ENCODE measurements around the gene LPA.
"Not testable (repeated sequence)": the region's sequence is repeated elsewhere in the genome, so short reads cannot be mapped to it uniquely, and the experiment has no call there.

LPA gene, protein sequence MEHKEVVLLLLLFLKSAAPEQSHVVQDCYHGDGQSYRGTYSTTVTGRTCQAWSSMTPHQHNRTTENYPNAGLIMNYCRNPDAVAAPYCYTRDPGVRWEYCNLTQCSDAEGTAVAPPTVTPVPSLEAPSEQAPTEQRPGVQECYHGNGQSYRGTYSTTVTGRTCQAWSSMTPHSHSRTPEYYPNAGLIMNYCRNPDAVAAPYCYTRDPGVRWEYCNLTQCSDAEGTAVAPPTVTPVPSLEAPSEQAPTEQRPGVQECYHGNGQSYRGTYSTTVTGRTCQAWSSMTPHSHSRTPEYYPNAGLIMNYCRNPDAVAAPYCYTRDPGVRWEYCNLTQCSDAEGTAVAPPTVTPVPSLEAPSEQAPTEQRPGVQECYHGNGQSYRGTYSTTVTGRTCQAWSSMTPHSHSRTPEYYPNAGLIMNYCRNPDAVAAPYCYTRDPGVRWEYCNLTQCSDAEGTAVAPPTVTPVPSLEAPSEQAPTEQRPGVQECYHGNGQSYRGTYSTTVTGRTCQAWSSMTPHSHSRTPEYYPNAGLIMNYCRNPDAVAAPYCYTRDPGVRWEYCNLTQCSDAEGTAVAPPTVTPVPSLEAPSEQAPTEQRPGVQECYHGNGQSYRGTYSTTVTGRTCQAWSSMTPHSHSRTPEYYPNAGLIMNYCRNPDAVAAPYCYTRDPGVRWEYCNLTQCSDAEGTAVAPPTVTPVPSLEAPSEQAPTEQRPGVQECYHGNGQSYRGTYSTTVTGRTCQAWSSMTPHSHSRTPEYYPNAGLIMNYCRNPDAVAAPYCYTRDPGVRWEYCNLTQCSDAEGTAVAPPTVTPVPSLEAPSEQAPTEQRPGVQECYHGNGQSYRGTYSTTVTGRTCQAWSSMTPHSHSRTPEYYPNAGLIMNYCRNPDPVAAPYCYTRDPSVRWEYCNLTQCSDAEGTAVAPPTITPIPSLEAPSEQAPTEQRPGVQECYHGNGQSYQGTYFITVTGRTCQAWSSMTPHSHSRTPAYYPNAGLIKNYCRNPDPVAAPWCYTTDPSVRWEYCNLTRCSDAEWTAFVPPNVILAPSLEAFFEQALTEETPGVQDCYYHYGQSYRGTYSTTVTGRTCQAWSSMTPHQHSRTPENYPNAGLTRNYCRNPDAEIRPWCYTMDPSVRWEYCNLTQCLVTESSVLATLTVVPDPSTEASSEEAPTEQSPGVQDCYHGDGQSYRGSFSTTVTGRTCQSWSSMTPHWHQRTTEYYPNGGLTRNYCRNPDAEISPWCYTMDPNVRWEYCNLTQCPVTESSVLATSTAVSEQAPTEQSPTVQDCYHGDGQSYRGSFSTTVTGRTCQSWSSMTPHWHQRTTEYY (N-terminal part only)

DNA sequence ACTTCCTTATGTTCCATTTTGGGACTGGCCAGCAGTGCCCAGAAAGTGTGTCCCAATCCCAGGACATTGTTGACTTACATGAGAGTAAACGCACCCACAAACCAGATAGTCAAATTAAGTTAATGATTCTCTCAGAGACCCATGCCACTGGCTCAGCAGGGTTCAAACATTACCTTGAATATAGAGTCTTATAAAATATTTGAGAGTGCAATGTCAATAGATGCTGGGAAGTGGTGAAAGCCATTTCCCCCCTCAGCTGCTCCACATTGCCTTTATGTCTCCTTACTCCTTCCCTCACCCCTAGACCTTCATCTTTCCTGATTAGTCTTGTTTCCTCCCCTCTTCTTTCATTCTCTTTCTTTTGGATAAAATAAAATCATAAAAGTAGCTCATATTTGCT, at the start of gene LPA:
Gene LPA, minus strand, starts transcription at position 78 of the 400 bp plus-strand sequence. Its CDS starts 61 bp downstream, at position 17.
- DNase-seq (ENCODE audit: extremely low read depth, low read depth); H3K4me3 ChIP-seq (replicated peaks; ENCODE audit: low read depth, low read length): not testable (repeated sequence)

DNA sequence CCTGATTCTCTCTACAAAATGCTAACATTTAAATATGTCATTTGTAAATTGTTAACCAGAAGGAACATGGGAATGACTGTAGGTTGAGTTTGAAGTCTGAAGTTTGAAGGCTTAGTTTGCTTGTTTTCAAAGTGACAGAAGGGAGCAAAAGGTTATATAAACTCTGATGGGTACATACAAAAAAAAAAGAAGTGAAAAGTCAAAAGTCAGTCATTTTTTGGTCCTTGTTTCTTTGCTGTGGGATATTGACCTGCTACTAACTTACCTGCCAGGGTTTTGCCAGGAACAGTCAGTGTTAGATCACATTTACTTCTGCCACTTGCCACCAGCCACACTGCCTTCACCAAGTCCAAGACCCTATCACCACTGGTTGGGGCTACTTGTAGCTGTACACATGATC, 44.9 kb upstream of the LPA start:
- not testable (repeated sequence) for DNase-seq (ENCODE audit: extremely low read depth, low read depth)

DNA sequence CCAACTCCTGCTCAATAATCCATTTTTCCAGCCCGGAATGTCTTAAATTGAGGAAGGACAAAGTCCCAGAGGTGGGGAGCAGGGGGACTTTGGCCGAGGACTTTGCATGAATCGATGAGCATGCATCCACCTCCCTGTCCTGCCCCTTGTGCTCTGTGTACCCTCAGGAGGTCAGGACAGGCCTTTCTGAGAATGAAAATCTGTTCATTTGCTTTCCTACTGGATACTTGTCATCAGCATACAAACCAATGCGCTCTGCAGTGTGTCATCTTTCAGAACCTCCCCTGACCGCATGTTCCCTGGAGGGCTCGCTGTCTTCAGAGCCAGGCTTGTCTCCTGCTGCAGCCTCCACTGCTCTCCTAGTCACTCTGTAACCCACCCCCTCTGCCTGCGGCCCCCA, 40.6 kb upstream of the LPA start:
- not testable (repeated sequence) for DNase-seq (ENCODE audit: extremely low read depth, low read depth); H3K4me3 ChIP-seq (replicated peaks; ENCODE audit: low read depth, low read length)

More for the DNA sequence above, 44.9 kb upstream of the LPA start:
- not testable (repeated sequence) for H3K4me3 ChIP-seq (replicated peaks; ENCODE audit: low read depth, low read length)

DNA sequence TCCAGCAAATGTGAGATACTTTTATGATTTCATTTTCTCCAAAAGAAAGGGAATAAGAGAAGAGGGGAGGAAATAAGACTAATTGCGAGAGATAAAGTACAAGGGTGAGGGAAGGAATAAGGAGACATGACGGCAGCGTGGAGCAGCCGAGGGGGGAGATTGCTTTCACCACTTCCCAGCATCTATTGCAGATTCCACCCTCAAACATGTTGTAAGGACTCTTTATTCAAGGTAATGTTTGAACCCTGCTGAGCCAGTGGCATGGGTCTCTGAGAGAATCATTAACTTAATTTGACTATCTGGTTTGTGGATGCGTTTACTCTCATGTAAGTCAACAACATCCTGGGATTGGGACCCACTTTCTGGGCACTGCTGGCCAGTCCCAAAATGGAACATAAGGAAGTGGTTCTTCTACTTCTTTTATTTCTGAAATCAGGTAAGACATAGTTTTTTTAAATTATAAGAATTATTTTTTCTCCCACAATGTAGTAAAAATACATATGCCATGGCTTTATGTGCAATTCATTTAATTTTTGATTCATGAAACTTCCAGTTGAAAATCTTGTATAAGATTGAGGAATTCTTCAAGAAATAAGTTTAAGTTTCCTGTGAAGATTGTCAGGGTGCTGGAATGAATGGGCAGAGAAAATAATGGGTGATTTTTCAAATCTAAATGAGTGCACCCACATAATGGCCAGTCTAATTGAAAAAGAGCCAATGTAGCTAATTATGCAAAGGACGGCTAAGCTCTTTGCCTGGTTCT, 38.0 kb upstream of the LPA start, which contains the start of gene PLG:
Gene PLG, plus strand, starts transcription at position 327 of the 763 bp plus-strand sequence. Its CDS starts 61 bp downstream, at position 388.
- H3K4me3 ChIP-seq (replicated peaks; ENCODE audit: low read depth, low read length); DNase-seq (ENCODE audit: extremely low read depth, low read depth): not testable (repeated sequence)

DNA sequence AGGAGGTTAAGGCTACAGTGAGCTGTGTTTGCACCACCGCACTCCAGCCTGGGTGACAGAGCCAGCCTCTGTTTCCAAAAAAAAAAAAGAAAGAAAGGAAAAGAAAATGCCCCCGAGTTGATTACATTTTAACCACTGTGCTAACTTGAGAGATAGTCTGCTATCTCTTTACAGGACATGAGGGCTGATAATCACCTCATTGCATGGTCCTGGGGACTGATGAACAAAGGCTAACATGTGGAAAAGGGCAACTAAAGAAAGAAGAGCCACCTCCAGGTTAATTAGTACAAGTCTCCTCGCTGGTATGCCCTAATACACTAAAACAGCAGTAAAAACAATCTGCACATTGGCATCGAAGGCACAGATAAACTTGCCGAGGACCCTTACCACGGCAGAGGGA, 33.8 kb upstream of the LPA start:
- no peak for DNase-seq (ENCODE audit: extremely low read depth, low read depth)
- no peak overlapping the region for H3K4me3 ChIP-seq (replicated peaks; ENCODE audit: low read depth, low read length)
- TF ChIP-seq, protein P1, sequence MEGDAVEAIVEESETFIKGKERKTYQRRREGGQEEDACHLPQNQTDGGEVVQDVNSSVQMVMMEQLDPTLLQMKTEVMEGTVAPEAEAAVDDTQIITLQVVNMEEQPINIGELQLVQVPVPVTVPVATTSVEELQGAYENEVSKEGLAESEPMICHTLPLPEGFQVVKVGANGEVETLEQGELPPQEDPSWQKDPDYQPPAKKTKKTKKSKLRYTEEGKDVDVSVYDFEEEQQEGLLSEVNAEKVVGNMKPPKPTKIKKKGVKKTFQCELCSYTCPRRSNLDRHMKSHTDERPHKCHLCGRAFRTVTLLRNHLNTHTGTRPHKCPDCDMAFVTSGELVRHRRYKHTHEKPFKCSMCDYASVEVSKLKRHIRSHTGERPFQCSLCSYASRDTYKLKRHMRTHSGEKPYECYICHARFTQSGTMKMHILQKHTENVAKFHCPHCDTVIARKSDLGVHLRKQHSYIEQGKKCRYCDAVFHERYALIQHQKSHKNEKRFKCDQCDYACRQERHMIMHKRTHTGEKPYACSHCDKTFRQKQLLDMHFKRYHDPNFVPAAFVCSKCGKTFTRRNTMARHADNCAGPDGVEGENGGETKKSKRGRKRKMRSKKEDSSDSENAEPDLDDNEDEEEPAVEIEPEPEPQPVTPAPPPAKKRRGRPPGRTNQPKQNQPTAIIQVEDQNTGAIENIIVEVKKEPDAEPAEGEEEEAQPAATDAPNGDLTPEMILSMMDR (IDR thresholded peaks at IDR 0.05; ENCODE audit: low read depth, low read length, missing control alignments): no peak

DNA sequence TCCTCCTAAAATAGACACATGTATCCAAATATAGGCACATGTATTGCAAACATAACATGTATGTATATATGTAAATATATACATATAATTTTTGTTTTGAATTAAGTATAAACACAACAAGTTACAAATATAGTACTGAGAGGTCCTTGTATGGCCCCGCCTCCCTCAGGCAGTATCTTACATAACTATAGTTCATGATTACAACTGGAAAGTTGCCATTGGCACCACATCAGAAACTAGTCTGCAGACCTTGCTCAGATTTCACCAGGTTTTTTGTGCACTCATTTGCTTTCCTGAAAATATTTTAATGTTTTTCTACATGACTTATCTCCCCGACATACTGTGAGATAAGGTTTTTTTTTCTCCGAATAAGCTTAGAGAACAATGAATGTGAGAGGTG, 32.8 kb upstream of the LPA start:
- H3K4me3 ChIP-seq (replicated peaks; ENCODE audit: low read depth, low read length); DNase-seq (ENCODE audit: extremely low read depth, low read depth): not testable (repeated sequence)

DNA sequence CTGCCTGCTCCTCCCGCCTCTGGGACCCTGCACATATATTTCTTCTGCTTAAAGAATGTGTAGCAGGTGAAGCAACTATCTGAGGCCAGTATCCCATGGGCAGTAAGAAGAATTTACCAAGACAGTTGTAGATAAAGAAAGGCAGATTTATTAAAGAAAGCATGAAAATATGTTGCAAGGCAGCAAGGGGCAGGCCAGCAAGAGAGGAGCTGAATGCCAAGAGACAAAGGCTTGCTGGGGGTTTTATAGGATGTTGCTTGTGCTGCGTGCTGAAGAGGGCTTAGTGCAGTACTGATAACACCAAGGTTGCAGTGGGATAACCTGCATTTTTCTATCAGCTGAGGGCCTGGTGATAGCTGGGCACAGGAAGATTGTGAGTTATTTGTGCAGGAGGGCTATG, 31.5 kb upstream of the LPA start:
- H3K4me3 ChIP-seq (replicated peaks; ENCODE audit: low read depth, low read length); DNase-seq (ENCODE audit: extremely low read depth, low read depth): not testable (repeated sequence)

DNA sequence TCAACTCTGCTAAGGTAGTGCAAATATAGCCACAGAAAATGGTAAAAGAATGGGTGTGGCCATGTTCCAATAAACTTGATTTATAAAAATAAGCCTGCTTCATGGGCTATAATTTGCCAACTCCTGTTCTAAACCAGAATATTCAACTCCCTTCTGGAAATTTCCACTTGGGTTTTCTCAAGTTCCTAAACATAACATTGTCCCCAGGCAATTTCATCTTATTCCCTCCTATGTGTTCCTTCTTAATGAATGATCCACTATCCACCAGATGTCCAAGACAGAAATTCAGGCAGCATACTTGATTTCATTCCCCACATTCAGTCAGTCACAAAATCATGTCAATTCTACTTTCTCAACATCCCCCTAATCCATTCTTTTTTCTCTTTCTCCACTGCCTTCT, 30.9 kb upstream of the LPA start:
- not testable (repeated sequence) for DNase-seq (ENCODE audit: extremely low read depth, low read depth)

DNA sequence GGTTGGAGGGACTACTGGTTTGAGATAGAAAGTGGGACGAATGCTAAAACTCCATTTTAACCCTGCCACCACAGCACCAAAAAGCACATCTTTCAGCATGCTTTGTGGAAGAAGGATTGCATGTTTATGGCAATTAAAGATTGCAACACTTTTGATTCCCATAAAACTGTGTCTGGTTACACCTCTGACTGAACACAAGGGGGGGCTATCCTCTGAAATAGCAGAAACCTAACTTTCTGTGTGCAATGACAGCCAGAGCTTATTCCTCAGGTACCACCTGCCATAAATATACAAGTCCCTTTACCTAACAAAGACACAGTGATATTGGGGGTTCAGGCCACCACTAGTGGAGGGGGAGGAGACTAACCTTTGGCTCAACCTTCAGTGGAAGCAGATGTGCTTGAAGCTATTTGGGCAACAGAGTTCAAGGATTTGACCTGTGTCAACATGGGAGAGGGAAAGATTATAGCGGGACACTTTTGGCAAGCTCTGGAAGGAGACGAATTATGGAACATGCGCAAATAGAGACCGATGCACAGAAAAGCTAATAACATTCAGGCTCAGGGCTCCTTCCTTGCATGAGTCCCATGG, 28.4 kb upstream of the LPA start:
- TF ChIP-seq, protein P1 (IDR thresholded peaks at IDR 0.05; ENCODE audit: low read depth, low read length, missing control alignments): no peak
- no peak overlapping the region for H3K4me3 ChIP-seq (replicated peaks; ENCODE audit: low read depth, low read length)
- no peak for DNase-seq (ENCODE audit: extremely low read depth, low read depth)

More for the DNA sequence above, 30.9 kb upstream of the LPA start:
- H3K4me3 ChIP-seq (replicated peaks; ENCODE audit: low read depth, low read length): not testable (repeated sequence)
